ENCODE data around the gene STH.
"Not testable (repeated sequence)": the region's sequence is repeated elsewhere in the genome, so short reads cannot be mapped to it uniquely, and the experiment has no call there.

STH gene

GRCh38 chr17:46009681-46010596 lies 10.9 kb downstream of the STH start:
- DNase-seq = no peak

- DNase-seq = no peak
Measured at GRCh38 chr17:46010597-46011186, 11.6 kb downstream of the STH start.

- DNase-seq = no peak
Measured at GRCh38 chr17:46011711-46012505, 12.9 kb downstream of the STH start.

GRCh38 chr17:46012506-46013079 lies 13.5 kb downstream of the STH start:
- no peak for DNase-seq

- no peak for DNase-seq
Measured at GRCh38 chr17:46013127-46013501, 14.1 kb downstream of the STH start.

- no peak for DNase-seq
Measured at GRCh38 chr17:46013502-46014165, 14.6 kb downstream of the STH start.

GRCh38 chr17:46019408-46019925 lies 20.4 kb downstream of the STH start:
- DNase-seq = not testable (repeated sequence)

GRCh38 chr17:46020023-46020761 lies 21.1 kb downstream of the STH start:
- DNase-seq = no peak

GRCh38 chr17:46020998-46021397 lies 21.9 kb downstream of the STH start:
- DNase-seq = no peak

- DNase-seq = not testable (repeated sequence)
Measured at GRCh38 chr17:46023366-46023765, 24.3 kb downstream of the STH start.

GRCh38 chr17:46023783-46024388 lies 24.8 kb downstream of the STH start:
- DNase-seq = no peak

GRCh38 chr17:46024590-46024989 lies 25.5 kb downstream of the STH start:
- DNase-seq = no peak

- DNase-seq = no peak
Measured at GRCh38 chr17:46025060-46025459, 26.0 kb downstream of the STH start.

GRCh38 chr17:46025510-46026165 lies 26.6 kb downstream of the STH start:
- DNase-seq = no peak

GRCh38 chr17:46026166-46027047 lies 27.4 kb downstream of the STH start:
- DNase-seq = no peak

- no peak for DNase-seq
Measured at GRCh38 chr17:46027048-46027975, 28.3 kb downstream of the STH start.

GRCh38 chr17:46027976-46028325 lies 28.9 kb downstream of the STH start:
- no peak for DNase-seq

GRCh38 chr17:46028374-46028773 lies 29.3 kb downstream of the STH start:
- no peak for DNase-seq

Data from NCI-H524 treated with DMSO at 0.1 percent for 48 hours (cell line).